GM19351 (cell line): ENCODE data around the gene PLK2.

Experiments
- ATAC-seq: cut with Tn5 transposase; IDR thresholded peaks from one replicate; pipeline ENCODE4 v1.9.1; 2021; ENCODE audit warnings: mild to moderate bottlenecking, moderate library complexity; ENCODE audit not compliant: unreplicated experiment

Gene PLK2

GRCh38 chr5:58460002-58460731, at the start of gene PLK2:
TSS of gene PLK2 (minus strand) at chr5:58460086. CDS start at chr5:58459959, 127 bp downstream.
- peak; percentile 75 for ATAC-seq

GRCh38 chr5:58507715-58508114, 47.8 kb upstream of the PLK2 start:
- no peak for ATAC-seq

GRCh38 chr5:58505971-58506640, 46.2 kb upstream of the PLK2 start:
- peak; percentile 88 for ATAC-seq

- ATAC-seq = no peak
Measured at GRCh38 chr5:58505502-58505901, 45.6 kb upstream of the PLK2 start.

- no peak for ATAC-seq
Measured at GRCh38 chr5:58504766-58505165, 44.9 kb upstream of the PLK2 start.

- ATAC-seq = no peak
Measured at GRCh38 chr5:58503390-58504046, 43.6 kb upstream of the PLK2 start.

- no peak for ATAC-seq
Measured at GRCh38 chr5:58501778-58502417, 42.0 kb upstream of the PLK2 start.

GRCh38 chr5:58499941-58500340, 40.1 kb upstream of the PLK2 start:
- ATAC-seq = no peak

GRCh38 chr5:58499231-58499630, 39.3 kb upstream of the PLK2 start:
- ATAC-seq = no peak

- ATAC-seq = no peak
Measured at GRCh38 chr5:58498340-58498942, 38.6 kb upstream of the PLK2 start.

GRCh38 chr5:58497921-58498320, 38.0 kb upstream of the PLK2 start:
- no peak for ATAC-seq

GRCh38 chr5:58497386-58497785, 37.5 kb upstream of the PLK2 start:
- ATAC-seq = no peak

GRCh38 chr5:58496488-58496887, 36.6 kb upstream of the PLK2 start:
- ATAC-seq = no peak

GRCh38 chr5:58493141-58493540, 33.3 kb upstream of the PLK2 start:
- ATAC-seq = no peak

GRCh38 chr5:58491216-58491892, 31.5 kb upstream of the PLK2 start, which contains the start of gene GAPT:
TSS of gene GAPT (plus strand) at chr5:58491435. CDS start at chr5:58494537, 3,102 bp downstream.
- ATAC-seq = peak; percentile 91

GRCh38 chr5:58490402-58491050, 30.6 kb upstream of the PLK2 start:
- ATAC-seq = no peak

GRCh38 chr5:58486290-58486689, 26.4 kb upstream of the PLK2 start:
- no peak for ATAC-seq

- ATAC-seq = no peak
Measured at GRCh38 chr5:58484505-58484904, 24.6 kb upstream of the PLK2 start.

- ATAC-seq = no peak
Measured at GRCh38 chr5:58482536-58482935, 22.6 kb upstream of the PLK2 start.

- ATAC-seq = no peak
Measured at GRCh38 chr5:58481828-58482227, 21.9 kb upstream of the PLK2 start.
